ENCODE measurements around the gene SEMA4F.
"Not testable (repeated sequence)": the region's sequence is repeated elsewhere in the genome, so short reads cannot be mapped to it uniquely, and the experiment has no call there.

SEMA4F gene

GRCh38 chr2:74653985-74654882, at the start of gene SEMA4F:
Gene SEMA4F, plus strand, starts transcription at chr2:74654247. Its CDS starts 130 bp downstream, at chr2:74654377.
- peak within 1 kb of the TSS; percentile 71 for H3K4me3 ChIP-seq (ENCODE audit: low read depth, low read length)

- H3K4me3 ChIP-seq (ENCODE audit: low read depth, low read length): no peak overlapping the region
Observed at GRCh38 chr2:74606927-74607326, 47.1 kb upstream of the SEMA4F start.

GRCh38 chr2:74617122-74617521, 36.9 kb upstream of the SEMA4F start:
- no peak overlapping the region for H3K4me3 ChIP-seq (ENCODE audit: low read depth, low read length)

GRCh38 chr2:74618410-74619083, 35.5 kb upstream of the SEMA4F start:
- H3K4me3 ChIP-seq (ENCODE audit: low read depth, low read length): no peak overlapping the region

DNA sequence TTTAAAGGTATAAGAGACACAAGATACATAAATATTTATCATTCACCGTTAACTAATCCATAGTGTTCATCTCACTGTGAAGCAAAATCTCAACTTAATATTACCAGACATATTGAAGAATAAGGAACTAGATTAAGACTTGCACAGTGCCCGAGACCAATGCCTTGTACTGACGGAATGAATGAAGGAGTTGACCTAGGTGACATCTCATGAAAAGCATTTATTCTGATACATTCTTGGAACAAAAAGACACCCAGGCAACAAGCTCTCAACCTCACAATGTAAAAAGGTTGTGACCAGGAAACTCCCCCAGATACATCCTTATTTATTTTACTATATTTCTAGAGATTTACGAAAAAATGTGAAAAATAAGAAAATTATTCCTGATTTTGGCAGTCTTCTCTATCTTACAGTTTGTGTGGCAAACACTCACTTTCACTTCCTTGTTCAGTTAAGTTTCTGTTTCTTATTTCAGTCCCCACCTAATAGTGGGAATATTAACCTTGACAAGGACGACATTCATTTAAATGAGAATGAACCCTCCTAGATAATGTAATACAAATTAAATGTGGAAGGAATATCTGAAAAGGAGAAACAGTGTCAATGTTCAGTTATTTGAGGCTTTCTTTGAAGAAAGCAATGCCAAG, 34.3 kb upstream of the SEMA4F start:
- no peak overlapping the region for H3K4me3 ChIP-seq (ENCODE audit: low read depth, low read length)

GRCh38 chr2:74620671-74621070, 33.4 kb upstream of the SEMA4F start:
- H3K4me3 ChIP-seq (ENCODE audit: low read depth, low read length): no peak overlapping the region

DNA sequence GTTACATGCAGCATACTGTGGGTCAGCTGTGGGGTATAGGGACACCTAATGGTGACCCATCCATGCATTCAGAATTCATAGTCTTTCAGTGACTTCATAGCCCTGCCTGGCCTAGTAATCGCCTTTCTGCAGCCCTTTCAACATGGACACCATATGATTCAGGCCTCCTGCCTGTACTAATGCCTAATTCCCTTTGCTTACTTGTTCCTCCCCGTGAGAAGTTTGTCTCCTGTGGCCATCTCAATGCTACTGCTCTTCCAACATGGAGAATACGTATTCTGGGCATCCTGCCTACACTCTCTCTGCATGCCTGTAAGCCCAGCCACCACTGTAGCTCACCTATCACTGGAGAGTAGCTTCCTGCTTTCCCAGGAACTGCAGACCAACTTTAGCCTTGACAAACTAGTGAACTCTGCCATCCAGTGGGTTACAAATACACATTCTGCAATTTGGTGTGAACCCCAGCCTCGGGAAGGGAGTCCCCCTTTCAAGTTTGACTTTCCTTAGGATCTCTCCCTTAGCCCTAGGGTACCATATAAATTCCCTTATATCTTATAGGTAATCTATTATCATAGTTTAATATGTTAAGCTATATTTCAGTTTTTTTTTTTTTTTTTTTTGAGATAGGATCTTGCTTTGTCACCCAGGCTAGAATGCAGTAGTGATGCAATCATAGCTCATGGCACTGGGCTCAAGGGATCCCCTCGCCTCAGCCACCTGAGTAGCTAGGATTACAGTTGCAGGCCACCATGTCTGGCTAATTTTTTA, 28.2 kb upstream of the SEMA4F start:
- no peak overlapping the region for H3K4me3 ChIP-seq (ENCODE audit: low read depth, low read length)

- no peak overlapping the region for H3K4me3 ChIP-seq (ENCODE audit: low read depth, low read length)
Observed at GRCh38 chr2:74628538-74629105, 25.4 kb upstream of the SEMA4F start.

- not testable (repeated sequence) for H3K4me3 ChIP-seq (ENCODE audit: low read depth, low read length)
Observed at GRCh38 chr2:74630454-74630853, 23.6 kb upstream of the SEMA4F start.

DNA sequence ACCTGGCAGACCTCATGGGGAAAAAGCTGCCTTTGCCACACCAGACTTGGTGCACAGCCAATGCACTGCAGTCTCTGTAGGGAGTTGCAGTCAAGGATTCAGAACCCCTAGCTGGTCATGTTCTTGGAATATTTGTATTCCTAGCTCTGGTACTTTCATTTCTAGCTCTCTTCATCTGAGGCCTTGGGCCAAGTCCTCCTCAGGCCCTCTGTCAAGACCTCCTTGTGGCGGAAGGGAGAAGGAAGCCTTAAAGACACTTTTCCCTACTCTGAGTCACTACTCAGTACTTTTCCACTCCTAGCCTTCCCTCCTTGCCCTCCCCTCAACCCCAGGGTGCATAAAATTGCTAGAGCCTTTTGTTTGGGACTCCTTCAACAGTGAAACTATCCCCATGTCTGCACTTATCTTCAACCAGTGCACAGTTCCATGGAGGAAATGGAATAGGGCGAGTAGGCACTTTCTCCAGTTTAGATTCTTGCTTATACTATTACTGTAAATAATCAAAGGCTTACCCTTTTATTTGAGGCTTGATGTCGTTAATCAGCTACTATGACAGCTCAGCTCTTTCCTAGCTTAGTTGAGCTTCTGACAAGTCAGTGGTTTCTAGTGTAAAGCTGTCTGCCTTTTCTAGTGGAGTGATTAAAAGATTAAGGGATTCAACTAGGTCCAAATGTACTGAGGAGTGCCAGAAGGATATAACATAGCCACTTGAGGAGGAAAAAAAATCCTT, 21.7 kb upstream of the SEMA4F start:
- no peak overlapping the region for H3K4me3 ChIP-seq (ENCODE audit: low read depth, low read length)

DNA sequence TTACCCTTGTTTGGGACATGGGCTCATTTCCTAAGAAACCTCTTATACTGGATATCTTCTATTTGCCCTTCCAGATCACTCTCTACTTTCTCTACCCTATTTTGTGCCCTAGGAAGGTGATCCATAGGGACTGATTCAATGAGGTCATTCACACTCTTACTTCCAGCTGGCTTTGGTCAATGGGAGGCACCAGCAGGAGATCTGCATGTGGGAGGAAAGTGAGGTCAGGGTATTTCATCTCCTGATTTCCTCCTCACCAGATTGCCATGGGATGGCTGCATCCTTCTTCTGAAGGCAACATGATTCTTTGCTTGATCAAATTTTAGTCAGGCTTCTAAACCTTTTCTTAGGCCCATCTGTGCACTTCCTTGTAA, 21.1 kb upstream of the SEMA4F start:
- H3K4me3 ChIP-seq (ENCODE audit: low read depth, low read length): no peak overlapping the region

DNA sequence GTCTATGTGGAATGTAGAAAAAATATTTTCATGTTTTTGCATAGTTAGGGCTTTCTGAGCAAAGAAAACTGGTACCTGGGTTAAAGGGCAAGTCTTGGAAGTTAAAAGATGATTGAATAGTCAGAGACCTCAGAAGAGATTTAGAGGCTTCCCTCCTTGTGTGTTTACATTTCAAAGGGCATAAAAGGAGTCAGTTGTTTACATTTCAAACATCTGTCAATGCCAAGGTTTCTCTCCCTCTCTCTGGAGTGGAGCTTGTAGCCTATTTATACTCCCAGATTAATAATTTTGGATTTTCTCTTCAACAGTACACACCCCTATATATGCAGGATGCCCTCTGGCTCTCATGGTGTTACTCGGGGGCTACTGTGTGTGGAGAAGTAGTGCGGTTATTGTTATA, 14.5 kb upstream of the SEMA4F start:
- H3K4me3 ChIP-seq (ENCODE audit: low read depth, low read length): no peak overlapping the region

- H3K4me3 ChIP-seq (ENCODE audit: low read depth, low read length): no peak overlapping the region
Observed at GRCh38 chr2:74645344-74645743, 8.7 kb upstream of the SEMA4F start.

GRCh38 chr2:74646201-74646600, 7.8 kb upstream of the SEMA4F start:
- H3K4me3 ChIP-seq (ENCODE audit: low read depth, low read length): no peak overlapping the region

DNA sequence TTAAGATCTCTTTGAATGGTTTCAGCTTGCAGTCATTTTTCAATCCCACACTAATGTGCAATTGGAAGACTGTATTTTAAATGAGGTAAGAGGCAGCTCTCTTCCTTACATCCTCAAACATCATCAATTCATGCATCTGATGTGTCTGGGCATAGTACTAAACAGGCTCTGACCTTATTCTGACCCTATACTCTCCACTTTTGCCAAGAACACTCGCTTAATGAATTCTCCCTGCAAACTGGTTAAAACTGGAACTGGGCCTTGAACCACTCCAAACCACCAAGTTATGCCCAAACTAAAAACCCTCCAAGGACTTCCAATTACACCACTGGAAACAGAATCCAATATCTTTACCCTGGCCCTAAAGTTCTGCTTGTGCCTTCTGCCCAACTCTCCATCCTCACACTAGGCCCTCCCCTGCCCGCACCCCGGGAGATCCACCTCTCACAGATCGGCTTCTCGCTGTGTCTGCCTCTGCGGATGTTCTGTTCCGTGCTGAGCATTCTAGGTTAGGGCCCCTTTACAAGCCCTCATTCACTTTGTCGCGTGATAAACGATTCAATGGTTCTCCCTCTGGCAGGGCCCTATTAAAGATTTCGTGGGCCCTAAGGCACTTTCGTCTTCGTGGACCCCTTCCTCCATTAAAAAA, 7.1 kb upstream of the SEMA4F start:
- H3K4me3 ChIP-seq (ENCODE audit: low read depth, low read length): no peak overlapping the region

GRCh38 chr2:74648009-74648443, 6.0 kb upstream of the SEMA4F start, which contains the start of gene M1AP:
Gene M1AP, minus strand, starts transcription at chr2:74648330. Its CDS starts 8,055 bp downstream, at chr2:74640275.
- peak within 1 kb of the TSS; percentile 28 for H3K4me3 ChIP-seq (ENCODE audit: low read depth, low read length)

GRCh38 chr2:74653589-74653984, 460 bp upstream of the SEMA4F start:
- peak overlapping the region; percentile 71 for H3K4me3 ChIP-seq (ENCODE audit: low read depth, low read length)

- no peak overlapping the region for H3K4me3 ChIP-seq (ENCODE audit: low read depth, low read length)
Observed at GRCh38 chr2:74655579-74655978, 1.5 kb downstream of the SEMA4F start.

DNA sequence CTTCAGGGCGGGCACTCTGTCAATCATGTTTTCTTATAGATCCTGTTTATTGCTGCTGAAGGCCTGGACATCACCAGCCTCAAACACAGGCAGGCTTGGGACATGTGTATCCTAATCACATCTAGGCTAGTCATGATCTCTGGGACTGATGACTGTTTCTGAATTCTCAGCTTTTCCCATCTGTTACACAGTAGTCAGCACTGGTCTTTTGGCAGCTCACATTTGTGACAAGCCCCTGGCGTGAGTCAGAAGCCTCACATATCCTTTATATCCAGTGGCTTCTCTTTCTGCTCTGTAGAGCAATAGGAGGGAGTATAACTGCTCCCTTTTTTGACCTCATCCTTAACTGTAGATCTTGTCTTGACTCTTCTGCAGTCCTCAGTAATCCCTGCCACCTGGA, 4.5 kb downstream of the SEMA4F start:
- no peak overlapping the region for H3K4me3 ChIP-seq (ENCODE audit: low read depth, low read length)

Data from iPS-11a (cell line).